SIG-M5 treated with dmso at 0.1 percent for 504 hours (cell line): ENCODE data around the gene SLX9.

Experiments used
- DNase-seq: peaks from one replicate; lab custom pipeline; 2025; ENCODE audit not compliant: unreplicated experiment; lab: John Stamatoyannopoulos, UW

SLX9 gene

DNA sequence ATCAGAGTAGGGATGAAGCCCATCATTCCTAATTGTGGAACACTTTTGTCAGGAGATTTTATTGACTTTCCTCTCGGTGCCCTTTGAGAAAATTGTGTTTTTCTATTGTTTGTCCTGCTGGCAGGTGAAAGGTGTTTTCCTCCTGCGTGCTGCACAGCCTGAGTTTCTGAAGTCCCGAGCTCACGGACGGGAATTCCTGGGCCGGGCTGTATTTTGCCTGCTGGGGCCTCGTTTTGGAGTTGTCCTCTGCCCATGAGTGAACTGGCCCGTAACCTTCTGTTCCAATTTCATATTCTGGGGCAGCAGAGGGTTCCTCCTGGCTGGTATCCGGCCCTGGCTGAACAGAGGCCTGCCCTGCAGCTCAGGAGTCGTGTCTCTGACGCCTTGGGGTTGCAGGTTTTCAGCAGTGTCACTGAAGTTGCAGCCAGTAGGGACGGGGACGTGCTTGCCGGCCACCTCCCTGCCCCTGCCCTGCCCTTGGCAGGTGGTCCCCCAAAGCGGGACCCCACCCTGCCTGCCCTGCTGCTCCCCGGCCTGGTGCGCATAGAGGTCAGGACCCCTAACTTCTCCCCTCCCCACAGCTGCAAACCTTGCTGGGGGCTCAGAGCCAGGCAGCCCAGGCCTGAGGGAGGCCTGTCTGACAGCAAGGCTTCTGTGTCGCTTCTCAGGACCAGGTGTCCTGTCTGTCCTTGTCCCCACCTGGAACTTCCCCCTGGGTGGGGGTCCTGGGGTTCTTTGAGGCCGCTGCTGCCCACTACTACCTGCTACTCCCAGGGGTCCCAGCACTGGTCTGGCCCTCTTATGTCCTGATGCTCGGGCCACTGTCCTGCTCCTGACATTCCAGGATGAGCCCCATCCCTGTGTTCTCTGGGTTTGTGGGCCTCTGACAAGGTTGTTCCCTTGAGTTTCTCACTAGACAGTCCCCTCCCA is 49.0 kb downstream of the SLX9 start:
- DNase-seq = no peak

DNA sequence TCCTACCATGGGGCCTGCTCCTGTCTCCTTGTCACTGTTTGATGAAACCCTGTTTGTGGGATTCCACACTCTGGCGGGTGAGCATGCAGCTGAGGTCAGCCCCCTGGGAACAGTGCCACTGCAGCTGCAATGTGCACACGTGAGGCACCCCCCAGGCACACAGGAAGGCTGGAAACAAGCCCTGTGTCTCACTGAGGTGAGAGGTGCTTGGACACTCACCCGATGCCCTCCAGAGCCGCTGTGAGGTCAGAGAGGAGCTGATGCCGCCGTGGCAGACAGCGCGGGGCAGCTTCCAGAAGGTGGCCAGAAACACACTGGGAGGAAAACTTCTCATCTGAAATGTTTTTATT is 49.7 kb downstream of the SLX9 start:
- no peak for DNase-seq

DNA sequence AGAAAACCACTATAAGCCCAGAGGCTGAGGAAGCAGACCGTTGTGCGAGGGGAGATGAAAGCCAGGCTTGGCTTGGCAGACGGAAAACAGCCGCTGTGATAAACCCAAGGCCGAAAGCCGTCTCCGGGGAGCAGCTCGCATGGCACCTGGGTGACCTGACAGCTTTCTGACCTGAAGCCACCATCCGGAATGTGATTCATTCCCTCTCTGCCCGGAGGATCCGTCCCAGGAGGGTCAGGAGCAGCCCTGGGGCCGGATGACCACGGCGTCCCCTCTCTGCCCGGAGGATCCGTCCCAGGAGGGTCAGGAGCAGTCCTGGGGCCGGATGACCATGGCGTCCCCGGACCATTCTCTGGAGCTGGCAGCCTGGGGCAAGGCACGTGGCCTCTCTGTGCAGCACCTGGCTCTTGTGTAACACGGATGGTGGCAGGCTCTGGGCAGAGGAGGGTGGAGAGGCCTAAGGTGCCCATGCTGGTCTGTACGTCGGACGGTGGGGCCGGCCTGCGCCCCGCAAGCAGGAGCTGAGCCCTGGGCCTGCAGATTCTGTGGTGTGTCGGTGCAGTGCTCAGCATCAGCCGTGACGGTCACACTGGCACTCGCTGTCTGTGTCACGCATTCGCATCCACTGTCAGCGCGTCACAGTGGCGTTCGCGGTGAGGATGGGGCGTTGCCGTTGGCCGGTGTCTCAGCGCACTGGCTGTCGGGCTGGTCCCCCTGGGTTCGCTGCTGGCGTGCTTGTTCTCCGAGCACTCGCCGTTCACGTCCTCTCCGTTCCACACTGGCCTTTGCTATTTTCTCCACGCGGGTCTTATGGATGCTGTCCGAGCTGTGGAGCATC is 50.3 kb downstream of the SLX9 start:
- DNase-seq = no peak

DNA sequence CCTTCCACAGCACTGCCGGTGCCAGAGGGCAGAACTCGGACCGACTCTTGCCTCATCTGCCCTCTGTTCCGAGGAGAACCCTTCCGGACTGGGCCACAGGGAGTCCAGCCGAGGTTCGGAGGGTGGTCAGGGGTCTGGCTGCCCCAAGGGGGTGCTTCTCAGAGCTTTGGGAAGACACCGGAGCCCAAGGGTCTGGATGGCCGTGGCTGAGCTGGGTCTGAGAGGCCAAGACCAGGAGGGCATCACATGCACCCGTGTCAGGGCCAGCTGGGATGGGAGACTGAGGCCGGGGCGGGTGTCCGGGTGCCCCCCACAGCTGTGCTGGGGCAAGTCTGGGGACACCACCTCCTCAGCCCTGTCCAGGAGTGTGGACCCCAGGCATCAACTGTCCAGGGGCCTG is 51.1 kb downstream of the SLX9 start:
- no peak for DNase-seq

DNA sequence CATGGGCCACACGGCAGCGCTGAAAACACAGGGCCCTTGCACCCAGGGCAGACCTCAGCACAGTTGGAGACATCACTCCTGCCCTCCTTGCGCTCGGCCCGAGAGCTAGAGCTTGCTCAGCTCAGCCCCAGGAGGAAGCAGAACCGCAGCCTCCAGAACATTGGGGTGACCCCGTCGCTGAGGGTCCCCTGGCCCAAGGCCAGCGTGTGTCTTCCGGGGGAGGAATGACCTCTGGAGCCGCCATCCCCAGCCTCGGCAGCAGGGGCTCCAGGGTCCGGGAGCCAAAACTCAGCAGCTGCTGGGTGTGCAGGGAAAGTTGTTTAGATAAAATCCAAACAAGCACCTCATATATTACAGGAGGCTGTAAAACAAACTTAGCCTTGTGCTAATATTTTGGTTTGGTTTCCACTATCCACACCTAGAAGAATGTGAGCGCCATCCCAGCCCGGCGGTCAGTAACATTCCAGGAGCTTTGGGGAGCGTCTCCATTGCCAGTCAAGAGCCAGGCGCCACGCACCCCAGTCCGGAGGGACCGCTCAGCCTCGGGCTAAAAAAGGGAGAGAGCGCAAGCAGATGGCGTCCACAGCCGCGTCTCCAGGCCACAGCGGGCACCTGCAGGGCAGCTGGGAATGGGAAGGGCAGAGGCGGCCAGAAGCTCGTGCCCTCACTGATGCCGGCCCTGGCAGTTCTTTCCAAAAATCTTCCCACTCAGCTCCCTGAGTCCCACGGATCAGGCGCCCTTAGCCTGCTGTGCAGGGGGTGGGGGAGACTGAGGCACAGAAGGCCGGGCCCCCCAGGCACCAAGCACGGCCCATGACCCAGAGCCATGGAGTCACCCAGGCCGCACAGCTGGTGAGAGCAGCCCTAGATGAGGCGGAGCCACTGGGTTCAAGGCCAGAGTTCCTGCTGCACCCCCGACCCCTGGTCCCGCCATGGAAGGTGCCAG is 52.0 kb downstream of the SLX9 start:
- no peak for DNase-seq

DNA sequence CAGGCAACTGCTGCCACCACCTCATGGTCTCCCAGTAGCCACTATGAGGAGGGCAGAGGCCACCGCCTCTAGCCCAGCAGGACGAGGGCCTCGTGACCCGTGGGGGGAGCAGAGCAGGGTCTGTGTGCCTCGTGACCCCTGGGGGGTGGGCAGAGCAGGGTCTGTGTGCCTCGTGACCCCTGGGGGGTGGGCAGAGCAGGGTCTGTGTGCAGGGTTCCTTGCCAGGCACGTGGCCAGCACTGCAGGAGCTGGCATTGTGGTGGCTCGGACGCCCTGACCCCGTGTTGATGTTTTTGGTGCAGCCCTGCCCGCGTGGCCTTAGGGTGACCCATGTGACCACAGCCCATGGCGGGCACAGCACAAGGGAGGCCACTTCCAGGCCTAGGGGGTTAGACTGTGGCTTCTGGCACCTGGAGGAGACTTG is 52.8 kb downstream of the SLX9 start:
- no peak for DNase-seq

DNA sequence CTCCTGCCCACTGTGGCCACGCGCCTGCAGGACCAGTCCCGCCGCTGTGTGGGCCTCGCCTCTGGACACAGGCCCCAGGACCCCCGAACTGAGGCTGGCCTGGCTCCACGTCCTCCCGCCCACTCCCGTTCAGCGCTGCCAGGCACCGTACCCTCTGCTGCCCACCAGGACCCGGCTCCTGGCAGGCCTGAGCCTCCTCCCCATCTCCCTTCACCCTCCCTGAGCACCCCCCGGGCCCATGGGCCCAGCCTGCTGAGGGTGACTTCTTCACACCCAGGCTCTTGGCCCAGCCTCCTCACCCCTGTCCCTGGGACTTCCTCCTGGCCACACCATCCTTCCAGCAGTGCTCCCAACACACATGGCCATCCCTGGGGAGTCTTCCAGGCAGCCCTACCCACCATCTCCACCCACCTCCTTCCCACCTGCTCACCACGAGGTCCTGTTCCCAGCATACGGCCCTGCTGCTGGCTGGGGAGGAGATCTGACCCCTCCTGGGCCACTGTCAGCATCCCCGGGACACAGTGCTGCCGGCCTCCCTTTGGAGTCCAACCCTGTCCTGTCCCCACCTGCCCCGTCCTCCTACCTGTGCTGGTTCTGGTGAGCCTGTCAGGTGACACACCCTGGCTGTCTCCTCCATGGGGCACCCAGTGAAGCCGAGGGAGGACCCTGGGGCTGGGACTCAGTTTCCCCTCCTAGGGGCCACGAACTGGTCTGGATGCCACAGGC is 53.7 kb downstream of the SLX9 start:
- no peak for DNase-seq

DNA sequence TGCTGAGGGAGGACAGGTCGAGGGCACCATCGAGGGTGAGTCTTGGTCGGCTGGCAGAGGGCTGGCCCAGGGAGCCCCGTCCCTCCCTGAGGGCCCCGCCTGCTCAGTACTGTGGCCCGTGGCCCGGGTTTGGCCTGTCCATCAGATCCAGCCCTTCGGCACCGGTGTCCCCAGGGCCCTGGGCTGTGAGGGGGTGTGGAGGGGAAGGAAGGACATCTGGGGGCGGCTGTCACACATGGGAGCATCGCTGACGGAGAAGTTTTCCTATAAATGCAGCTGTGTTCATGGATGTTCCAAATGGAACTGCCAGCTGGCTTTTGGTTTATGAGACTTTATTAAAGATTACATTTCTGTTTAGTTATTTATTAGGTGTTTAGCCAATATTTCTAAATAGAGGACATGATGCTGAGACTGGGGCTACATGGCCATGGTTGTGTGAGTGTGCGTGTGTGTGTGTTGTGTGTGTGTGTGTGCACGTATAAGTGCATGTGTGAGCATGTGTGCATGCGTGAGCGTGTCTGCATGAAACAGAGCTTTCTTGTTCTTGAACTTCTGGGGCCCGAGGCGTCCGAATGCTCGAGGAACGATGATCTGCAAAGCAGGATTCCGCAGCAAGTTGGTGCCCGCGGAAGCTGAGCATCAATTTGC is 54.3 kb downstream of the SLX9 start:
- DNase-seq = no peak

DNA sequence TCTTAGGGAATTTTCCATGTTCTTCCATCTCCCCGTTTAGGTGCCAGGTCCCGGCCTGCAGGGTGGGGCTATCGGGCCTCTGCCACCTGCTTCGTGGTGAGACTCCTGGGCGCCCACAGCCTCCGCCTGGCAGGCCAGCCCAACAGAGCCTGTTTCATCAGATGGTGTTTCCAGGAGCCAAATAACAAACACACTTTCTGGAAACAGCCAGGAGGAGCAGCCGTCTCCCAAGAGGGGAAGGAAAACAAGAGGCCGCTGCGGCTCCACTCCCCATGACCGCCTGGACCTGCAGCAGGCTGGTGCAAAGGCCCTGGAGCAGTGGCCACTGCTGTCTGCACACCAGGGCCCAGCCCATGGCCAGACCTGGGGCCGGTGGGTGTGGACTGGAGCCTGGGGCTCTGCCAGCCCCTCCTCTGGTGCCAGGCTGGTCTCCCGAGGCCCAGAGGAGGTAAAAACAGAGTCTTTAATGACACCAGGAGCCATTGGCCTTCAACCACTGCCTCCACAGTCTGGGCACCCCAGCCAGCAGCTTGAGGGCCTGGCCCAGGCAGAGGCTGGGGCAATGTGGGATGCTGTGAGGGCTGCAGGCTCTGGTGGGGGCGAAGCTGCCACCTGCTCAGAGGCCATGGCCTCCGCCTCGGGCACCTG is 55.0 kb downstream of the SLX9 start:
- DNase-seq = no peak

DNA sequence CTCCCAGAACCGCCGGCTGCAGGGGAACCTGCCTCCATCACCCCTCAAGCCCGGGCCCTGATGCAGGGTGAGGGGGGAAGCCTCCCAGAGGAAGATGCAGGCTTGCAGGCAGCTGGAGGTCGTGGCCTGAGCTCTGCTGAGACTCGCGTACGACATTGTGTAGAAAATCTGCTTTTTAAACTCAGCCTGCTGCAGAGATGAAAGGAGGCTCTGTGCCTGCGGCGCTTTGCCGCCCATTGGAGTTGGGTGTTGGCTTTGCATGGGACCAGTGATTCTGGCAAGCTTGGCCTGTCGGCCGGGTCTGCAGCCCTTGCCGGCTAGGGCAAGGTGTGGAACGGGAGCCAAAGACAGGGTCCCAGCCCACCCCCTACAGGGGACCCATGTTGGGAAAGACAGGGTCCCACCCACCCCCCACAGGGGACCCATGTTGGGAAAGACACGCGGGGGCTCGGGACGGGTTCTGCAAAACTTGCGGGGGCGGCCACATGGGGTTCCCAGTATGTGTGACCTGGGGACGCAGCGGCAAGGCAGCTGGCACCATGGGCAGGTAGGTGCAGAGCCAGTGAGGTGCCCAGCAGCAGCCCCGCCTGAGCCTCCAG is 55.6 kb downstream of the SLX9 start:
- no peak for DNase-seq

DNA sequence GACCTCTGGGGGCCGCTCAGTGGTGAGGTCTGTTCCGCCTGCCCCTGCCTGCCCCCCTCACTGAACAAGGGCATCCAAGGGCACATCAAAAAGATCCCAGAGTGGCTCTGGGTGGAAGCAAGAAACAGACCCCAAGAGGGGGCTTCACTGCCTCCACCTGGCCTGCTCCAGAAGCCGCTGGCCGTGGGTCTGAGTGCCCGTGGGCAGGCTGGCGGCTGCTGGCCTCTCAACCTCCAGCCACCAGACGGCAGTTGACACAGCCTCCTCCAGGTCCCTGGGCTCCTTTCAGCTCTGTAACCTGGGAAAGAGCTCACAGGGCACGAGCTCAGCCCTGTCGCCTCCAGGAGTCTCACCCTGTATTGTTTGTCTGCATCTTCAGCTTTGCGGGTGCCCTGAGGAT is 56.3 kb downstream of the SLX9 start:
- DNase-seq = no peak

DNA sequence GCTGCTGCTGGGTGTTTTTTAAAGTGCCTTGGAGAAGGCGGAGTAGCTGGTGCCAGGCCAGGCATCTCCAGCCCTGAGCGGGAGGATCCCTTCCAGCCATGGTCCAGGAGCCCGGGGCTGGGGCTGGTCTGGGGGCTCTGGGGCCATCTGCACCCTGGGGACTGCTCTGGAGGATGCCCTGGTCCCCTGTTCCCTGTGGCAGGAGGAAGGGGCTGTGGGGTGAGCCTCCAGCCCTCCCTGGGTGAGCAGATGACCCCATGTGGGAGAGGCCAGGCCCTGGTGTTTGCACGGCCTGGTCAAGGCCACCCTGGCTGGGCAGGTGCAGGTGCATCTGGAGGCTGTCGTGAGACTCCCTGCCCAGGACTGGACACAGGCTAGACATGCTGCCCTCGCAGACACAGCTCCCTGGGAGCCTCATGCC is 56.7 kb downstream of the SLX9 start:
- DNase-seq = no peak

DNA sequence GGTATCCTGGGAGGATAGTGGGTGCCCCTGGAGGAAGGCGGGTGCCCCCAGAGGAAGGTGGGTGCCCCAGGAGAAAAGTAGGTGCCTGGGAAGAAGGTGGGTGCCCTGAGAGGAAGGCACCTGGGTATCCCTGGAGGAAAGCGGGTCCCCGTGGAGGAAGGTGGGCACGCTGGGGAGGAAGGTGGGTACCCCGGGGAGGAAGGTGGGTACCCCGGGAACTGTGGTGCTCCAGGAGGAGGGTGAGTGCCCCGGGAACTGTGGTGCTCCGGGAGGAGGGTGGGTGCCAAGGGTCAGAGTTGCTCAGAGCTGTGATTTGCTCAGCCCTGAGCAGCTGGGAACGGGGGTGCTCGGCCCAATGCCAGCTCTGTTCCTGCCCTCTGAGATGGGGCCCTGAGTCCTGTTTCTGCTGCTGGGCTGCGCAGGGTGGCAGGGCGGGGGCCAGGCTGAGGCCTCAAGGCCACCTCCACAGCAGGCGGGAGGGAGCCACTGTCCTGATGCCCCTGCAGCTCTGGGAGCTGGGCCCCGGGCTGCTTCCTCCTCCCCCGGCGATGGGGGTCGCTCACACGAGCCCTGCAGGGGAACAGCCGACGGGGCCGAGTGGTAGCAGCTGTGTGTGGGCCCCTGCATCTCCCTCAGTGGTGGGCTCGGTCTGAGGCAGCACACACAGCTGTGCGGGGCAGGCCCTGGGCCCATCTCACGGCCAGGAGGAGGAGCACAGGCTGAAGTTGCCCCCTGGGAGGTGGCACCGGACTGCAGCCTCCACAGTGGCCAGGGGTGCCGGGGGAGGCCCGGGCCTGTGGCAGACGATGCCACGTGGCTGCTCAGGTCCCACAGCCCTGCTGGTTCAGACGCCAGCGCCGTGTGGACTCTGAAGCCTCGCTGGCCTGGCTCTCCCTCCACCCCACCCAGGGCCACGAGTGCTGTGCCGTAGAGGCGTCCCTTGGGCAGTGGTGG is 57.4 kb downstream of the SLX9 start:
- DNase-seq = no peak

DNA sequence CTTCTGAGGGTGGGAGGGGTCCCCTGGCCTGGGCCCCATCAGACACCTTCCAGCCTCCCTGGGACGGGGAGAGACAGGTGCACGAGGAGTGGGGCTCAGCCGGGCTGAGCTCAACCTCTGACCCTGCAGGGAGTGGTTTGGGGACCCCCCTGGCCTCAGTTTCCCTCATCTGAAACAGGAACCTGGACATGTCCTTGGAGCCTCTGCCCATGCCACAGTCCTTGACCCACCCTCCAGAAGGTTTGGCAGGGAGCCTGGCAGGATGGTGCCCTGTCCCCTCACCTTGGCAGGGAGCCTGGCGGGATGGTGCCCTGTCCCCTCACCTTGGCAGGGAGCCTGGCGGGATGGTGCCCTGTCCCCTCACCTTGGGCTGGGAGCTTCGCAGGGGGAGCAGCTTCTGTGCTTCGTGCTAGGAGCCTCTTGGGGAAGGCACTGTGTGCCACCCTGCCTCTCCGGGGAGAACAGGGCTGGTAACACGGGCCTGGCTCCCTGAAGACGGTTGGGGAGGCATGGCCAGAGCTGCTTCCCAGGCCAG is 58.3 kb downstream of the SLX9 start:
- DNase-seq = no peak

DNA sequence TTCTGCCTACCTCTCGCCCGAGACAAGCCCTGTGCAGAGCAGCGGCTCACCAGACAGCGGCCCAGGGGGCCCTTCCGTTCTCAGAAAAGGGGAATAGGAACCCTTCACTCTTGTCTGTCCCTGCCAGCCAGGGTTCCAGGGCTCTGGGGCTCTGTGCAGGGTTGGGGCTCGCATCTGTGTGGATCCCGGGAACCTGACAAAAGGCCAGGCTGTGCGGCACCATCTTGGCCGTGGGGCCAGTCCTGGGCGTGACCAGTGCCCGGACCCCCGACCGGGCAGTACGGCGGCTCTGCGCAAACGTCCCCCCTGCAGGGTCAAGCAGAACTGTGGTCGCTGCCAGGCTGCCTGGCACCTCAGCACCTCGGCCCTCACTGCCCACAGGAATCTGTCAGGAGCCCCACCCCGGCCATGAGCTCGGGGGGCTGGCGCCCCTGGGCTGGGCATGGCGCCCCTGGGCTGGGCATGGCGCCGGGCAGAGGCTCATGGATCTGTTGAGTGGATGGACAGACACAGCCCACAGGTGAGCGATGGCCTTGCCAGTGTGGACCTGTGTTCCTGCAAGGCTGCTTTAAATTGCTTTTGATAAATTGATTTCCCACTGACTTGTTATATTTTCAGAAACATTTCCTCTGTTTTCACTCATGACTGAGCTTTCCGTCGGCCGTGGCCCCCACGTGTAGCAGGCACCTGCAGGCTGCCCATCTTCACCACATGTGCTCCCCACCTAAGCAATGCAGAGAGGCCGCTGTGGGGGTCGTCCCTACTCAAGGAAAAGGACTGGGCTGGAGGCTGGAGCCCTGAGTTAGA is 59.0 kb downstream of the SLX9 start:
- no peak for DNase-seq

DNA sequence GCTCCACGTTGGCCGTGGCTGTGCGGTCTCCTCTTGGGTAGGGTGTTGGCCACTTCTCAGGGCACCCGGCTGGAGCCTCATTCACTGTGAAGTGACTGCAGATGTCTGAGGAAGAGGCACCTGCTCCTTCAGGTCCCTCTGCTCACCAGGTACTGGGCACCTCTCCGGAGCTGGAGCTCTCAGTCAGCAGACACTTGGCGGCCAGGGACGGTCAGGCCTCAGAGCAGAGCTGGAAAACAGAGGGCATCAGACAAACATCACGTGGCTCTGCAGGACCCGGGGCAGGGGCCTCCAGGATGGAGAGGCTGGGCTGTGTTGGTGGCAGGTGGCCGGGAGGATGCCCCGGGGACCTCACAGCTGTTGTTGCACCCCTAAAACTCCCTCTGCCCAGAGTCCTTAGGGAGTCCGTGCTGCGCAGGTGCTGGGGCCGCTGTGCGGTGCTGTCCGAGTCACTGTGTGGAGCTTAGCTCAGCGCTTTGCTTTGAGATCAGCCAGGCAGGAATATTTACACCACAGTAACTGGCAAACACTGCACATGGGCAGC is 59.7 kb downstream of the SLX9 start:
- no peak for DNase-seq
